Measurements from ENCODE around the gene TBC1D9B.

The TBC1D9B gene

DNA sequence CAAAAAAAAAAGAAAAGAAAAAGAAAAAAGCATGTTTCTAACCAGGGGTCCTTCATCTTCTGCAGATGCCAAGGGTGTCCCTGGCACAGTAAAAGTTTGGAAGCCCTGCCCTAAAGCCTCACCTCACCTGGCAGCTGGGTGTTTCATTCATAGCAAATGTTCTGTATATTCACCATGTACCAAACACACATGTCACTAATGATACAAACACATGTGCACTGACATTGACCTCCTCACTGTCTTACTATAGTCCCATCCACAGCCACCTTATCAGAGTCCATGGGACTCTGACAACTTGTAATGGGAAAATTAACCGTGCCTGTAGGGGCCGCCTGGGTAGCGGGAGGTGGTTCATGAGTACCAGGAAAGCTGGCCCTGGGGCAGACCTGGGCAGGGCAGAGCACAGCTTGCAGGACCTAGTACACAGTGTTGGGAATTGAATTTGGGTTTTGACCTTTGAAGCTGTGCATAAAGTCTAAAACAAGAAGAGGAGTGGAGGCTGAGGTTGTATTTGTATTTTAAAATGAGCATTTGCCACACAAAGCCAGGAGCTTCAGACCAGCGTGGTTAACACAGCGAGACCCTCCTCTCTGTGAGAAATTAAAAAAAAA lies 94.6 kb downstream of the TBC1D9B start:
- Mint-ChIP-seq H3K27ac (no peak overlapping the region), H3K4me1 (peaks cover 4% of the 10 kb centered on the region), H3K36me3 (ENCODE audit: low read depth) (peaks cover 26% of the 10 kb centered on the region), H3K4me3 (peak overlapping the region in 2 of 3 experiments; percentile 21 to 29), H3K27me3 (ENCODE audit: low read depth) (no peaks in the 10 kb centered on the region), H3K9me3 (no peaks in the 10 kb centered on the region)
- no peak for TF ChIP-seq CTCF (IDR thresholded peaks at IDR 0.05; ENCODE audit: unreplicated experiment in 3 of 3)

DNA sequence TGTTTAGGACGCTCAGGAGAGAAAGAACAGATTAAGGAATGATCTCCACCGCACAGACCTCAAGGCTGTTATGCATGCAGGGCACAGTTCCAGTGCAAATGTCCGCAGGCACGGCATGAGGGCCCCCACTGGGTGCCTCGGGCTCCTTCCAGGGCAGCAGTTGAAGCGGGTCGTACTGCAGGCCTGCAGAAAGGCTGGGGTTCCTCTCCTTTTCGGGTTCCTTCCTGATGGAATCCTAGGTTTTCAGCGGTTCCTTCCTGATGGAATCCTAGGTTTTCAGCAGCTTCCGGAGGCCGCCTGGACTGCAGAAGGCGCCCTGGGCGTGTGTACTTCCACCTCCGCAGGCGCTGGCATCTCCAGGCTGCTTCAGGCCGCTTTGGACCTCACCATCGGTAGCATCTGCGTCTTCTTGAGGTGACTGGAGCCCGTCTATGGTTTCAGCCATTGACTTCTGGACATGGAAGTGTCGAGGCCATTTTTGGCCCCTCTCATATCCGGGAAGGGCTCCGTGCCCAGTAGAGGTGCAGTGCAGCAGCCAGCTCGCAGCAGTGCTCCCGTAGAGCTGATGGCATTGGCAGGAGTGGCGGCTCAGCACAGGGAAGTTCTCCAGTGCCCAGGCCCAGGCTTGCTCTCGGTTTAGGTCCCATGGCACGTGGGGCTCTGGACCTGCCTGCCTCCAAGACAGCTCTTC lies 95.4 kb downstream of the TBC1D9B start:
- Mint-ChIP-seq H3K4me3 (no peak overlapping the region), H3K27me3 (ENCODE audit: low read depth) (no peaks in the 10 kb centered on the region), H3K36me3 (ENCODE audit: low read depth) (peaks cover 26% of the 10 kb centered on the region), H3K27ac (no peak overlapping the region), H3K4me1 (no peaks in the 10 kb centered on the region), H3K9me3 (no peaks in the 10 kb centered on the region)
- no peak for TF ChIP-seq CTCF (IDR thresholded peaks at IDR 0.05; ENCODE audit: unreplicated experiment in 3 of 3)
